H1 (cell line): ENCODE data around the gene OR2V2. TPM values are rescaled to one million over a fixed set of nuclear protein-coding genes. Genes with fewer than 3 reads are reported as not detected.

Source experiments
- CTCF ChIA-PET: fragments of 300-600 bp; sonication (Branson Sonifier 250); formaldehyde crosslinking; loops from one replicate; lab custom pipeline; 2021; ENCODE audit not compliant: partially characterized antibody; lab: Charles Lee
- POLR2A ChIA-PET: fragments of 300-600 bp; sonication (Branson Sonifier 250); formaldehyde crosslinking; loops from one replicate; lab custom pipeline; 2021; ENCODE audit warnings: inconsistent platforms; ENCODE audit not compliant: partially characterized antibody; lab: Charles Lee
- DNase-seq, 2 experiments: peaks; one replicate each; pipeline versions ENCODE4 v3.0.0 to v3.0.0-alpha.2; 2010 to 2022; ENCODE audit warnings: low spot score in 2 of 2, low read depth in 1 of 2, mixed read lengths in 1 of 2
- FAIRE-seq: peaks from 2 replicates; lab custom pipeline; 2011; peaks lifted over from hg19 to GRCh38; lab: Jason Lieb, UNC
- H2AFZ ChIP-seq: 2 replicates; pipeline ENCODE4 v1.8.1; 2012; ENCODE audit warnings: low read length, inconsistent platforms
- H2AK5ac ChIP-seq: 2 replicates; pipeline ENCODE4 v1.6.1; 2013; ENCODE audit warnings: low read depth, low read length
- H2BK120ac ChIP-seq: replicated peaks from 2 replicates; pipeline ENCODE3; 2013; ENCODE audit warnings: low read depth, low read length, inconsistent platforms
- H2BK12ac ChIP-seq: 2 replicates; pipeline ENCODE4 v1.6.1; 2013; ENCODE audit warnings: low read depth, low read length
- H2BK15ac ChIP-seq: 2 replicates; pipeline ENCODE4 v1.6.1; 2013; ENCODE audit warnings: low read length
- H2BK20ac ChIP-seq: 2 replicates; pipeline ENCODE4 v1.6.1; 2013; ENCODE audit warnings: low read length
- H2BK5ac ChIP-seq: 2 replicates; pipeline ENCODE4 v1.6.1; 2013; ENCODE audit warnings: low read depth, low read length
- H3K14ac ChIP-seq: 2 replicates; pipeline ENCODE4 v1.6.1; 2013; ENCODE audit warnings: inconsistent platforms; ENCODE audit not compliant: insufficient read length
- H3K18ac ChIP-seq: 2 replicates; pipeline ENCODE4 v1.6.1; 2013; ENCODE audit warnings: low read length; ENCODE audit errors: extremely low read depth
- H3K23ac ChIP-seq: 2 replicates; pipeline ENCODE4 v1.6.1; 2013; ENCODE audit warnings: inconsistent platforms; ENCODE audit not compliant: insufficient read length
- H3K23me2 ChIP-seq: 2 replicates; pipeline ENCODE4 v1.6.1; 2013; ENCODE audit warnings: low read depth, low read length
- H3K27ac ChIP-seq: 2 replicates; pipeline ENCODE4 v1.6.1; 2011; ENCODE audit warnings: low read depth, low read length, inconsistent platforms
- H3K27me3 ChIP-seq, 4 experiments: replicated peaks in 1 of 4; 1 replicate in 1 of 4; 2 replicates in 3 of 4; pipeline versions ENCODE4 v1.6.1 to v1.8.1; 2011 to 2013; ENCODE audit warnings: low read length in 3 of 4, mild to moderate bottlenecking in 3 of 4, inconsistent platforms in 2 of 4, mixed read lengths in 2 of 4, moderate library complexity in 1 of 4; ENCODE audit not compliant: control insufficient read depth in 3 of 4, insufficient read depth in 3 of 4; ENCODE audit errors: extremely low read depth in 1 of 4
- H3K36me3 ChIP-seq, 4 experiments: 2 replicates each; pipeline versions ENCODE4 v1.6.1 to v1.8.1; 2011 to 2013; ENCODE audit warnings: mild to moderate bottlenecking in 4 of 4, low read length in 3 of 4, moderate library complexity in 2 of 4, control low read depth in 1 of 4, inconsistent platforms in 1 of 4; ENCODE audit not compliant: insufficient read depth in 4 of 4, control insufficient read depth in 2 of 4
- H3K4ac ChIP-seq: replicated peaks from 2 replicates; pipeline ENCODE3; 2013; ENCODE audit warnings: low read length, low read depth, mixed read lengths, inconsistent platforms; ENCODE audit not compliant: insufficient read length
- H3K4me1 ChIP-seq, 4 experiments: replicated peaks in 1 of 4; 1 replicate in 1 of 4; 2 replicates in 3 of 4; pipeline versions ENCODE4 v1.6.1 to v1.8.1; 2011 to 2013; ENCODE audit warnings: low read length in 3 of 4, inconsistent platforms in 2 of 4, mixed read lengths in 1 of 4; ENCODE audit not compliant: insufficient read depth in 4 of 4, control insufficient read depth in 3 of 4
- H3K4me2 ChIP-seq, 2 experiments: 2 replicates each; pipeline versions ENCODE4 v1.6.1 to v1.8.1; 2011 to 2013; ENCODE audit warnings: low read depth in 2 of 2, low read length in 2 of 2, control low read depth in 1 of 2, inconsistent platforms in 1 of 2, mild to moderate bottlenecking in 1 of 2; ENCODE audit not compliant: insufficient read depth in 1 of 2
- H3K4me3 ChIP-seq, 4 experiments: fragments of 200-600, 300-600 bp in 1 of 4; sonication (generic), shearing (Covaris generic), sonication (Bioruptor Twin) in 1 of 4; 2 replicates each; pipeline versions ENCODE4 v1.5.1 to v1.8.1; 2011 to 2016; ENCODE audit warnings: low read length in 4 of 4, low read depth in 3 of 4, control low read depth in 2 of 4, inconsistent platforms in 2 of 4, mild to moderate bottlenecking in 2 of 4, mixed read lengths in 1 of 4, moderate library complexity in 1 of 4; ENCODE audit not compliant: insufficient read depth in 2 of 4; ENCODE audit errors: extremely low read depth in 1 of 4
- H3K56ac ChIP-seq: replicated peaks from 2 replicates; pipeline ENCODE3; 2013; ENCODE audit warnings: low read depth, mild to moderate bottlenecking, mixed read lengths, low read length, inconsistent platforms; ENCODE audit not compliant: insufficient read length
- H3K79me1 ChIP-seq: 2 replicates; pipeline ENCODE4 v1.6.1; 2013; ENCODE audit warnings: low read depth, low read length, control low read depth
- H3K79me2 ChIP-seq, 2 experiments: 2 replicates each; pipeline versions ENCODE4 v1.6.1 to v1.8.1; 2012 to 2013; ENCODE audit warnings: low read length in 2 of 2, mild to moderate bottlenecking in 2 of 2, inconsistent platforms in 1 of 2; ENCODE audit not compliant: insufficient read depth in 2 of 2, control insufficient read depth in 1 of 2
- H3K9ac ChIP-seq, 4 experiments: replicated peaks in 1 of 4; 1 replicate in 1 of 4; 2 replicates in 3 of 4; pipeline versions ENCODE4 v1.6.1 to v1.8.1; 2011 to 2013; ENCODE audit warnings: low read depth in 3 of 4, low read length in 3 of 4, control low read depth in 2 of 4, mild to moderate bottlenecking in 2 of 4, moderate library complexity in 2 of 4, inconsistent platforms in 1 of 4; ENCODE audit errors: extremely low read depth in 1 of 4
- H3K9me3 ChIP-seq, 2 experiments: 2 replicates each; pipeline versions ENCODE4 v1.6.1 to v1.8.1; 2012 to 2013; ENCODE audit warnings: mild to moderate bottlenecking in 2 of 2, moderate library complexity in 2 of 2, control low read depth in 1 of 2, inconsistent platforms in 1 of 2, low read depth in 1 of 2, low read length in 1 of 2, mixed read lengths in 1 of 2; ENCODE audit not compliant: insufficient read depth in 2 of 2
- H4K20me1 ChIP-seq, 2 experiments: replicated peaks in 1 of 2; 2 replicates each; pipeline versions ENCODE3 to v1.8.1; 2011 to 2013; ENCODE audit warnings: inconsistent platforms in 2 of 2, low read length in 2 of 2, mild to moderate bottlenecking in 1 of 2; ENCODE audit not compliant: insufficient read depth in 2 of 2, control insufficient read depth in 1 of 2
- H4K5ac ChIP-seq: 2 replicates; pipeline ENCODE4 v1.6.1; 2013; ENCODE audit warnings: low read length, low read depth, mixed read lengths, inconsistent platforms; ENCODE audit not compliant: insufficient read length
- H4K8ac ChIP-seq: 2 replicates; pipeline ENCODE4 v1.8.0; 2013; ENCODE audit warnings: mild to moderate bottlenecking, moderate library complexity, low read length, inconsistent platforms; ENCODE audit not compliant: insufficient read depth; ENCODE audit errors: extremely low read depth
- H4K91ac ChIP-seq: replicated peaks from 2 replicates; pipeline ENCODE3; 2013; ENCODE audit warnings: low read length, mixed read lengths, inconsistent platforms; ENCODE audit not compliant: insufficient read length
- CHD2 ChIP-seq: IDR thresholded peaks from 2 replicates; pipeline ENCODE4 v1.6.1; 2012; ENCODE audit warnings: low read length, improper control_type of control experiment
- HDAC2 ChIP-seq, 2 experiments: fragments of 300-600 bp in 1 of 2; sonication (generic) in 1 of 2; IDR thresholded peaks; 2 replicates each; pipeline ENCODE4 v1.6.1; 2011 to 2012; ENCODE audit warnings: low read depth in 2 of 2, low read length in 2 of 2, mild to moderate bottlenecking in 2 of 2, moderate library complexity in 2 of 2, borderline replicate concordance in 1 of 2, inconsistent platforms in 1 of 2
- KDM4A ChIP-seq: IDR thresholded peaks from one replicate; pipeline ENCODE4 v1.7.1; 2012; ENCODE audit warnings: low read depth, mild to moderate bottlenecking, moderate library complexity, low read length, inconsistent platforms; ENCODE audit not compliant: severe bottlenecking
- POU5F1 ChIP-seq: IDR thresholded peaks from 2 replicates; pipeline ENCODE4 v1.6.1; 2011; ENCODE audit warnings: low read depth, mild to moderate bottlenecking, low read length, moderate library complexity
- TAF1 ChIP-seq: IDR thresholded peaks from 2 replicates; pipeline ENCODE4 v1.6.1; 2011; ENCODE audit warnings: mild to moderate bottlenecking, low read depth, low read length
- TCF12 ChIP-seq: IDR thresholded peaks from 2 replicates; pipeline ENCODE4 v1.6.1; 2011; ENCODE audit warnings: low read depth, mild to moderate bottlenecking, low read length
- WGBS, 2 experiments: shearing (Covaris generic) in 1 of 2; methylation state at CpG; one replicate each; pipeline versions ENCODE4 v1.1.6 to v1.1.7; 2013 to 2015; ENCODE audit warnings: low lambda C conversion rate in 2 of 2, mixed read lengths in 2 of 2, inconsistent platforms in 1 of 2, low coverage in 1 of 2, missing lambda C conversion rate in 1 of 2; ENCODE audit not compliant: insufficient replicate concordance in 2 of 2, insufficient coverage in 1 of 2, insufficient read length in 1 of 2; ENCODE audit errors: extremely low coverage in 1 of 2, missing lambda C conversion rate in 1 of 2; 5-methylcytosine and 5-hydroxymethylcytosine counted together
- polyA plus RNA-seq, 7 experiments: library from polyadenylated mRNA; depleted of rRNA in 3 of 7; stranded (reverse) in 5 of 7; unstranded in 2 of 7; fragments of >200 nt in 5 of 7; fragments of 200-250 nt in 2 of 7; gene quantifications; 1 replicate in 5 of 7; 2 replicates in 1 of 7; 4 replicates in 1 of 7; pipeline versions ENCODE4 v1.2.1 to v1.2.3, GENCODE V29; 2011 to 2013; ENCODE audit warnings: missing spikeins in 2 of 7, mixed read lengths in 2 of 7
- total RNA-seq: library from RNA; stranded (reverse); fragmentation: NEBNext Ultra II Directional; extraction: Animal tissue kit (Norgen Biotek cat#: 25700); gene quantifications from 2 replicates; pipeline ENCODE4 v1.2.1, GENCODE V29; 2021

Gene OR2V2
- total and polyA plus RNA-seq, 2 of the 8 experiments (the other 6 are each of a cell fraction or from before 2014, with no cell fraction given), result not detected

GRCh38 chr5:181153814-181154213, 6.4 kb downstream of the OR2V2 start:
- WGBS, 2 experiments, result 85% methylated on average over 5 of the region's 5 CpGs; no CpG with 5 or more reads in 1 of the 2 experiments
- Histone ChIP-seq H3K4me1 (peaks cover 0 to 6% (median 1%) of the 10 kb centered on the region in 4 experiments; a peak in 4 of 7 replicates), H4K5ac (no peak overlapping the region), H2BK12ac (no peak overlapping the region), H3K79me1 (no peaks in the 10 kb centered on the region), H2BK5ac (no peak overlapping the region), H3K79me2 (no peaks in the 10 kb centered on the region), H3K4ac (no peak overlapping the region), H3K9me3 (no peaks in the 10 kb centered on the region), H3K27ac (no peak overlapping the region), H4K8ac (no peak overlapping the region), H3K4me3 (no peak overlapping the region), H2BK15ac (no peak overlapping the region), H3K36me3 (no peaks in the 10 kb centered on the region; a peak in 1 of 8 replicates), H3K23ac (no peak overlapping the region), H3K18ac (no peak overlapping the region), H4K91ac (no peak overlapping the region), H2BK20ac (no peak overlapping the region), H4K20me1 (no peaks in the 10 kb centered on the region), H3K56ac (no peak overlapping the region), H2BK120ac (no peak overlapping the region), H3K27me3 (no peaks in the 10 kb centered on the region), H3K23me2 (no peaks in the 10 kb centered on the region), H3K9ac (no peak overlapping the region), H3K4me2 (no peak overlapping the region), H2AFZ (no peak overlapping the region), H3K14ac (no peak overlapping the region), H2AK5ac (no peak overlapping the region)
- CTCF ChIA-PET, result no interaction called here
- no peak for DNase-seq
- POLR2A ChIA-PET, result no interaction called here
- TF ChIP-seq TAF1 (no peak), HDAC2 (IDR thresholded peaks at IDR 0.05; ENCODE audit: borderline replicate concordance in 1 of 2, low read depth in 2 of 2, low read length in 2 of 2) (no peak), CHD2 (no peak), POU5F1 (no peak), TCF12 (no peak), KDM4A (no peak)
- no peak for FAIRE-seq
